ENCODE results near the gene CFAP58.
"Not testable (repeated sequence)": the region's sequence is repeated elsewhere in the genome, so short reads cannot be mapped to it uniquely, and the experiment has no call there.

- not testable (repeated sequence) for TF ChIP-seq CTCF, POLR2A (IDR thresholded peaks at IDR 0.05)
Measured at GRCh38 chr10:104468818-104469217, 115.2 kb downstream of the CFAP58 start.
